GM18858 (cell line): ENCODE results near the gene PDYN.

ENCODE experiments used
- ATAC-seq: cut with Tn5 transposase; IDR thresholded peaks from one replicate; pipeline ENCODE4 v1.9.1; 2021; ENCODE audit not compliant: unreplicated experiment

Gene PDYN

DNA sequence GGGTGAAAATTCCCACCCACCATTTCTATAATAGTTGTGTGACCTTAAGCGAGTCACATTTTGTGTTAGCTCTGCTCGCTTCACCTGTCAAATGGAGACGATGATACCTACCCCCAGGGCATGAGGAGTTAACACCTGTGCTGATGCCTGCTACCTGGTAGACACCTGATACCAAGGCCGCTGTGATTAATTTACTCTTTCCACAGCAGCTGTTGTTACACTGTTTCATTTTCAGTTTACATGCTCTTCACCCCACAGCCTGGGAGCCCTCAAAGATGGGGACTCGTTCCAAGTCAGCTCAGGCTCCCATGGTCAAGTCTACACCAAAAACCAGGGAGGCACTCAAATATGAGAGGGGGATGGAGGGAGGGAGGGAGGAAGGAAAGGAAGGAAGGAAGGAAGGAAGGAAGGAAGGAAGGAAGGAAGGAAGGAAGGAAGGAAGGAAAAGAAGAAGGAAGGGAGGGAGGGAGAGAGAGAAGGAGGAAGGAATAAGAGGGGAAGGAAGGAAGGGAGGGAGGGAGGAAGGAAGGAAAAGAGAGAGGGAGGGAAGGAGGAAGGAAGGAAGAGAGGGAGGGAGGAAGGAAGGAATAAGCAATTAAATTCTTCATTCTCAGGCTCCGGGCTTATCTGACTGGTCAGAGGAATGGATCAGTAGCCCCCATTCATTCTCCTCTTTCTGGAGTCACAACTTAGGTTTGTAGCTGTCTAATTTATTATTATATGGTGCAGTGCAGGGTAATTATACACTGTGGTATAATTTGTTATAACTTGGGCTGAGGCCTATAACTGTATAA is 40.9 kb downstream of the PDYN start:
- ATAC-seq, result no peak

- no peak for ATAC-seq
Observed at GRCh38 chr20:1951436-1952115, 42.3 kb downstream of the PDYN start.

GRCh38 chr20:1950836-1951235 is 43.0 kb downstream of the PDYN start:
- ATAC-seq, result no peak

GRCh38 chr20:1949347-1950100 is 44.3 kb downstream of the PDYN start:
- no peak for ATAC-seq

DNA sequence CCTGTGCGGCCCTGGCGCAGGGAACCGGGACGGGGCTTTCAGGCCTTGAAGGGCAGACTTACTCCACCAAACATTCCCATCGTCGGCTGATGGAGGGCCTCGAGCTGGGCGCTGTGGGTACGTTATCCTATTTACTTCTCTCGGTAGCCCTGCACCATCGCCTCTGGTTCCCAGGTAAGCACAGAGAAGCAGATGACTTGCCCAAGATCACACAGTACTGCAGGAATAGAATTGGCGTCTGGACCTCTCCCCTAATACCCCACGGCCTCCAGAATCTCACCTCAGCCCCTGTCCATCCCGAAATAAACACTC is 46.4 kb downstream of the PDYN start:
- no peak for ATAC-seq

DNA sequence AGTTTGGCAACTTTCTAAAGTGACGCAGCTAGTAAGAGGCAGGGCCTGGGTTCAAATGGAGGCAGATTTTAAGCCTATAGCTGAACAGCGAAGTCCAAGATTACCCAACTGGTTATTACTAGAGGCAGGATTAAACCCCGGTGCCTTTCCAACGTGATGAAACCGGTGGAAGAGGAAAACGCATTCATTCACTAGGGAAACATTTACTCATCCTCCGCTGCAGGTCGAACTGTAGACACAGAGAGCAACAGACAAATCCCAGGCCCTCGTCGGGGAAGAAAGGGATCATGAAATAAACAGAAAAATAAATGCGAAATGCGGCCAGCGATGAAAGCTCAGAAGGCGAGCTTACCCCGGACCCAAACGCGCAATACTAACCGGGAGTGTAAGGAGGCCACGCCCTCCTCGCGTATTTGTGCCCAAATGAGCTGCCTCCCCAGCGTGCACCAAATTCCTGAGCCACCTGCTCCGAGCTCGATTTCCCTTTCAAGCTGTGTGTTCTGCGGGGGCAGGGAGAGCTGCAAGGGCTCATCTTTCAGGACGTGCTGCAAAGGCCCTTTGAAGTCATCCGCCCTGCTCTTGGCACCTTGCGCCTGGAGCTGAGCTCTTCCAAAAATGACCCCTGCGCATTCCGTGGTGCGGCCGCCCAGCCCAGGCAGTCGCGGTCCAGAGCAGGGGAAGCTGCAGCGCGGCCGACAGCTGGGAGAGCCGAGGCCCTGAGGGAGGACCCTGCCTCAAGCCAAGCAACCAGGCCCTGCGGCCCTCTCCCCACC is 46.9 kb downstream of the PDYN start:
- ATAC-seq, result no peak

DNA sequence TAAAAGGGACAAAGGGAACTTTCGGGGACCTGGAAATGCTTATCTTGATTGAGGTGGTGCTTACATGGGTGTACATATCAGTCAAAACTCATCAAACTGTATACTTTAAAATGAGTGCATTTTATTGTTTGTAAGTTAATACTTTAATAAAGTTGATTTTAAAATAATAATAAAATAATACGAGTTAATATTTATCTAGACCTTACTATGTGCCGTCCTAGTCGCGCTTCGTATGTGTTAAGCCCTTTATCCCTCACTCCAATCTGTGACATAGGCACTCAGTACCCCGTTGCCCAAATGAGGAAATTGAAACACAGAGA is 47.5 kb downstream of the PDYN start:
- no peak for ATAC-seq

DNA sequence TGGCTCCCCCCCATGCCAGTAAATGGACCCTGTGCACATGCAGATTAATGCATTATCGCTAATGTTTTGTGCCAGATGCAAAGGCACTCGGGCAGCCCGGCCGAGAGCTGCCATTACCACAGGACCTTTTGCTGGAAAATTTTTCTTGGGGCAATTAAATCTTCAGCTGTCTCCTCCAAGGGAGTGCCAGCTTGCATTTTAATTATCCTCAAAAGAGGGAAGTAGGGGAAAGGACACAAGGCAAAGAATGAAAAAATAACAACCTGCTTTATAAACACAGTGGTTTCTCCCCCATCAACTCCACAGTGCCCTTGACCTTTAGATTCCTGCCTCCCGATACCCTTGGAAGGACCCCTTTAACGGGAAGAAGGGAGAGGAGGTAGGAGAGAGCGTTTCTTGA is 48.2 kb downstream of the PDYN start:
- ATAC-seq, result no peak

DNA sequence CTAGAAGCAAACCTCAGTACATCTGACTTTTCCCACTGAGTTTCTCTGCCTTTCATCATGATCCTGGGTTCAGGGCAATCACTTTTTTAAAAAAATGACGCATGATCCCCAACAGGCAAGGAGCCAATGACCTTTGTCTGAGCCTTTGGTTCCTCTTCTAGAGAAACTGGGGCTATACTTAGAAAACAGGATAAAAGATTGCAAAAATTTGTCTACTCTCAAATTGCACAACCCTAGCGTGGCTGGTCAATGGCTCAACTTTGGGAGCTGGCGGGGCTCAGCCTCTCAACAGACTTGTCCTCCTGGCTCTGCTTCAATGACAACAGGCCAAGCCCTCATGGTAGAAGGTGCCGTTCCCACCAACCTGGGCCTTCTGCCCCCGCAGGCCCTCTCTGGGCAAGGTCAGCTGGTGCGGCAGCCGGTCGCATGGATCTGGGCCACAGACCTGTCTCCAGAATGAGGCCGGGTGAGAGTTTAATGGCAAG is 48.7 kb downstream of the PDYN start:
- no peak for ATAC-seq

DNA sequence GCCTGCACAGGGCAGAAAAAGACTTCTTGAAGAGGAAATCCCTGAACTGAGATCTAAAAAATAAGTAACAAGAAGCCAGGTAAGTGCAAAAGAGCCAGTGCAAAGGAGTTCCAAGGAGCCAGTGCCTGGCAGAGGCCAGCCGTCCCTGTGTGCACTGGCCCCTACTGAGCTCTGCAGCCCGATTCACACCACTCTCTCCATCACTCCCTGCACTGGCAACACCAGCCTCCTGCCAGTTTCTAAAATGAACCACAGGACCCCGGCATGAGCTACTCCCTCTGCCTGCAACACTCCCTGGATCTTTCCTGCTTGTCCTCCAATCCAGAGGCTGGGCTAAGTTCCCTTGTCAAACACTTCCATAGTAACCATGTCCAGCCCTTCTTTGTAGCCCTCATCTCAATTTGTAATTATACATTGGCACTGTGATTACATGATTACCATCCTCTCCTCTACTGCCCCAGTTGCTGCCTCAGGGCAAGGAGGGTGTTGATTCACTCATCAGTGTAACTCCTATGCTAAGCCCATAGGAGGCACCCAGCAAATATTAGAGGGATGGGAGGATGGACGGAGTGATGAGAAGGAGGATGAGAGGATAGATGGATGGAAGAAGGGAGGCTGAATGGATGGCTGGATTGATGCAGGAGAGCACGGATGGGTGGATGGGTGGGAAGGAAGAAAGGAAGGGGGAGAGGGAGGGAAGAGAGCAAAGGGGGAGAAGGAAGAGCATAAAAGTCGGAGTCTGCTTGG is 49.3 kb downstream of the PDYN start:
- ATAC-seq, result no peak

DNA sequence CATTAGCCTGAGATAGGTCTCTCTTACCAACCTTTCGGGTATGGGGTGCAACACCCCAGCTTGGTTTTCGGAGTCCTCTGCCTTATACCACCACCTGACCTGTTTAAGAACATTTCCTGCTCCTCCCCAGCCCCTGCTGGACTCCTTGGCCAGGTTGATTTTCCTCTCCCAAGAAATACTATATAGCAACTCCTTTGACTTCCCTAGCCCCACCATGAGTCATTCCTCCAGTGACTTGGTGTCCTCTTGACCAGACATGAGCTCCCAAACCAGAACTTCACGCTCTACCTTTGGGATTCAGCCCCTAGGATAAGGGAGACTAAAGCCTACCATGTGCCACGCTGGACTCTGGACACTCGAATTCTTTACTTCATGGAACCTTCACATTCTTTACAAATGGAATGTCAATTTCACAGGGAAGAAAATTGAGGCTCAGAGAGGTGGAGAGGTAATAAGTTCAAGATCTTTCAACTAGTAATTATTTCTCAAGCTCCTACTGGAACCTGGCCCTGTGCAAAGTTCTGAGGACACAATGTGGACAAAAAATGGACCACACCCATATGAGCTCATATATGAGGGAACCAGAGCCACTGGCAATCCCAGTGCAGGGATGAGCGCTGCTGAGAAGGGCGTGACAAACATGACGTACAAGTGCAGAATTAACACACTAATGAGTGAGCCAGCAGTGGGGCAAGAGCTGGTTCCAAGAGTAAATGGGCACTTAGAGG is 50.4 kb downstream of the PDYN start:
- ATAC-seq, result no peak

- no peak for ATAC-seq
Observed at GRCh38 chr20:1942486-1943274, 51.2 kb downstream of the PDYN start.

DNA sequence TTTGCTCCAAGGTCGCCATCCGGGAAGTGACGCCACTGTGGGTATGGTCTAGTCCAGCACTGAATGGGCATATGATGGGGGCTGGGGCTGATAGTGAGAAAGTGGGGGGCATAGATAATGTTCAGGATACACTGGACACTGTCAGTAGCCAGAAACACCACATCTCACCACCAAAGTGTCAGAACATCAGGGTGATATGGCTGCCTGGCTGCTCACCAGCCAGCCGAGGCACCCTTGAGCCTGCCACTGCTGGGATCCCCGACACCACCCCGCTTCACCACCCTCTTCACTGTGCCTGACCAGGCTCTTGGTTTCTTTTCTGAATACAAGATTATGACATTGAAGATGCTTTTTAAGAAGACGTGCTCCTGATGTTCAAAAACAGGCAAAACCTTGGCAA is 51.8 kb downstream of the PDYN start:
- ATAC-seq, result no peak

DNA sequence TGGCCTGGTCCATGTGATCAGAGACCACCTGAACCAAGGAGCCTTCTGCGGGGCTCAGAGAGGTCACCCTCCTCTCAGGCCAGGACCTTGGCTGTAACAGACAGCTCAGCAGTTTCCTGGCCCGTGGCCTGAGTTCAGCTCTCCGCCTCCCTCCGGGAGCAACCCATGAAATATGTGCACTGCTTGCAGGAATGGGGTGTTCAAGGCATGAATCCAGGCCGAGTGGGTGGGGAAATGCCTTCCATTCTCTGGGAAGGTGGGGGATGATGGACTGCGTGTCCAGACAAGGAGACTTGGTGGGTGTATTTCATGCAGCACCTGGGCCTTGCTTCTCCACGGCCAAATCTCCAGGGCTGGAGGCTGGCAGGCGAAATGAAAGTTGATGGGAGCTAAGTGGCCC is 52.6 kb downstream of the PDYN start:
- ATAC-seq, result no peak

GRCh38 chr20:1940581-1940980 is 53.3 kb downstream of the PDYN start:
- no peak for ATAC-seq

DNA sequence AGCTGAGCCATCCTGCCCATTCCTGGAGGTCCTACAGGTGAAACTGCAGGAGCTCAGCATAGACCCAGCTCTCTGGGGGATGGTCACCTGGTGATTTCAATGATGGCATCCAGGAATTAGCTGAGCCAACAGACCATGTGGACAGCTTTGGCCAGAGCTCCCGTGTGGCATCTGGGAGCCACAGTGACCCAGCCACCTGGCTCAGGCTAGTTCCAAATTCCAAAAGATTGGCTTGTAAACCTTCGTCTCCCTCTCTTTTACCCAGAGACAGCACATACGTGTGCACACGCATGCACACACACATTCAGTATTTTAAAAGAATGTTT is 54.6 kb downstream of the PDYN start:
- ATAC-seq, result no peak

- ATAC-seq, result no peak
Observed at GRCh38 chr20:1938464-1939269, 55.2 kb downstream of the PDYN start.

- no peak for ATAC-seq
Observed at GRCh38 chr20:1937316-1937976, 56.4 kb downstream of the PDYN start.
